ENCODE data around the gene PCSK1N.

- TF ChIP-seq, protein P1, sequence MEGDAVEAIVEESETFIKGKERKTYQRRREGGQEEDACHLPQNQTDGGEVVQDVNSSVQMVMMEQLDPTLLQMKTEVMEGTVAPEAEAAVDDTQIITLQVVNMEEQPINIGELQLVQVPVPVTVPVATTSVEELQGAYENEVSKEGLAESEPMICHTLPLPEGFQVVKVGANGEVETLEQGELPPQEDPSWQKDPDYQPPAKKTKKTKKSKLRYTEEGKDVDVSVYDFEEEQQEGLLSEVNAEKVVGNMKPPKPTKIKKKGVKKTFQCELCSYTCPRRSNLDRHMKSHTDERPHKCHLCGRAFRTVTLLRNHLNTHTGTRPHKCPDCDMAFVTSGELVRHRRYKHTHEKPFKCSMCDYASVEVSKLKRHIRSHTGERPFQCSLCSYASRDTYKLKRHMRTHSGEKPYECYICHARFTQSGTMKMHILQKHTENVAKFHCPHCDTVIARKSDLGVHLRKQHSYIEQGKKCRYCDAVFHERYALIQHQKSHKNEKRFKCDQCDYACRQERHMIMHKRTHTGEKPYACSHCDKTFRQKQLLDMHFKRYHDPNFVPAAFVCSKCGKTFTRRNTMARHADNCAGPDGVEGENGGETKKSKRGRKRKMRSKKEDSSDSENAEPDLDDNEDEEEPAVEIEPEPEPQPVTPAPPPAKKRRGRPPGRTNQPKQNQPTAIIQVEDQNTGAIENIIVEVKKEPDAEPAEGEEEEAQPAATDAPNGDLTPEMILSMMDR (IDR thresholded peaks at IDR 0.05): no peak
- no peak for TF ChIP-seq POLR2A (IDR thresholded peaks at IDR 0.05)
These were observed 49.7 kb downstream of the PCSK1N start for GRCh38 chrX:48785540-48786214.

All from esophagus squamous epithelium (tissue), 4 donors.